ENCODE data around the gene TAX1BP3.

GRCh38 chr17:3681565-3681964 lies 13.2 kb upstream of the TAX1BP3 start:
- no peak for TF ChIP-seq CTCF (IDR thresholded peaks at IDR 0.05; ENCODE audit: low read depth, low read length)
- TF ChIP-seq EZH2phosphoT487 (IDR thresholded peaks at IDR 0.05; ENCODE audit: low read depth) = no peak

Data from OCI-LY3 (cell line).